ENCODE results near the gene ARHGAP15. TPM values are rescaled to one million over a fixed set of nuclear protein-coding genes. Genes with fewer than 3 reads are reported as not detected.

ARHGAP15 gene
- polyA plus RNA-seq, 1 donor, result 16.4 TPM

DNA sequence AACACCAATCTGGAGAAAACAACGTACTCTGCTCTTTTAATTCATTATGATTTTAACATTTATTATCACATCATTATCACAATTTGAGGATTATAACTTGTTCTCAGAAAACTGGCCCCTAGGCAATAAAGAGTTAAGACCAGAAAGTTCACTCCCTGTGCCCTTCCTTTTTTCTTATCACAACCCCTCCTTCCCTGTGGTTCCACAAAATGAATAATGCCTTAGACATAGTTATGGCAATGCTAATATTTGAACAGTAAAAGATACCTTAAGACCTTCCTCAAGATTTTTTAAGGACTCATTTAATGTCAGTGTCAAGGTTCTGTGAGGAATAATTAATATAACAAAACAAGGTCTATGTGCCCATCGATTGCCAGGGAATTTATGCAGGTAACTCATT is 596.2 kb downstream of the ARHGAP15 start:
- Histone ChIP-seq H3K4me3 (ENCODE audit: low read length) (no peak overlapping the region), H3K27me3 (ENCODE audit: control insufficient read depth, insufficient read depth, low read length) (no peaks in the 10 kb centered on the region), H3K9me3 (ENCODE audit: control insufficient read depth, low read depth, low read length) (no peaks in the 10 kb centered on the region), H3K36me3 (ENCODE audit: control insufficient read depth, insufficient read depth, low read length) (no peaks in the 10 kb centered on the region), H3K4me1 (ENCODE audit: control insufficient read depth, insufficient read depth, low read length) (no peaks in the 10 kb centered on the region), H3K27ac (ENCODE audit: low read length) (no peak overlapping the region)
- no peak for DNase-seq
- WGBS (ENCODE audit: insufficient coverage, low lambda C conversion rate), result 29% methylated on average over 1 of the region's 2 CpGs

DNA sequence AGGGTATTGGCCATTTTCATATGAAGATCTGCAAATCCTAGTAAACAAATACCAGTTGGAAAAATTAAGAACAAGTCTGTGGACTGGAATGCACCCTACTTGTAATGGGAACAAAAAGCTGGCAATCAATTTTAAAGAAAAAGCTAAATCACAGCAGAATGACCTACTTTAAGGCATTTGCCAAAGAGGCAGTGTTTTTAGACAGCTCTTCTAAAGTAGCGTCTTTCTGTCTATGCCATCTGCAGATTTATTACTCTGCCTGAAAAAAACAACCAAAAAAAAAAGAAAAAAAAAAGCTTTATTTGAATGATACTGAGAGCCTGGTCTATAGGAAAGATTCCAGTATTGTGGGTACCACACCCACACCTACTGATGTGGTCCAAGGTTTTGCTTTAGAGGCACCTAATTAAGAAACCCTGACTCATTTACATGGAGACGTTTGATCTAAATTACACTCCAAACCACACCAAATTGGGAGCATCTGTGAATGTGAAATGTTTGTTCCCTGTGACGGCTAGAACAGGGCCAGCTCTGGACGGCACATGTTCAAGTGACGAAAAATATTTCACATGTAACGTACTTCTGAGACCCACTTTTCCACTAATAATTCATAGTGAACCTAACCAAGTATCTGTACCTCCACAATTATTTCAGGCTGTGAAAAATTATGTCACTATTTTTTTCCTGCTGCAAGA is 597.1 kb downstream of the ARHGAP15 start:
- WGBS (ENCODE audit: insufficient coverage, low lambda C conversion rate), result 83% methylated on average over 1 of the region's 6 CpGs

DNA sequence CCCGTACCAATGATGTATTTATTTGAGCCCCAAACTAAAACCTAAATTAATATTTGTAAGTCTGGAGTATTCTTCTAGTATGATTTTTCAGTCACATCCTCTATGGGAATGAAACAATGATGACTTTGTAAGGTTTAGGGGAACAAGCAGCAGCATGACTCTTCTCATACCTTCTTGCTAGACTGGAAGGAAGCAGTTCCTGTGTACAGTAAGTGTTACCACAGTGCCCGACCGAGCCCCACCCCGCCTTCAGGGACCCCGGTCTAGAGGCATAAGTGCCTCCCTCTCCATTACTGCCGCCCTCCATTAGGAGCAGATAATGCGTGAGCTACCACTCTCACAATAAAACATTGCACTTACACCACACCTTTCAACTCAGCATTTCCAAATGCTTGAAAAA is 599.3 kb downstream of the ARHGAP15 start:
- Histone ChIP-seq H3K27me3 (ENCODE audit: control insufficient read depth, insufficient read depth, low read length) (no peaks in the 10 kb centered on the region), H3K36me3 (ENCODE audit: control insufficient read depth, insufficient read depth, low read length) (no peaks in the 10 kb centered on the region), H3K9me3 (ENCODE audit: control insufficient read depth, low read depth, low read length) (no peaks in the 10 kb centered on the region), H3K4me3 (ENCODE audit: low read length) (no peak overlapping the region), H3K4me1 (ENCODE audit: control insufficient read depth, insufficient read depth, low read length) (no peaks in the 10 kb centered on the region), H3K27ac (ENCODE audit: low read length) (no peak overlapping the region)
- DNase-seq, result no peak
- 100% methylated on average over 1 of the region's 7 CpGs for WGBS (ENCODE audit: insufficient coverage, low lambda C conversion rate)

More for the DNA sequence above, 597.1 kb downstream of the ARHGAP15 start:
- Histone ChIP-seq H3K4me1 (ENCODE audit: control insufficient read depth, insufficient read depth, low read length) (no peaks in the 10 kb centered on the region), H3K9me3 (ENCODE audit: control insufficient read depth, low read depth, low read length) (no peaks in the 10 kb centered on the region), H3K27me3 (ENCODE audit: control insufficient read depth, insufficient read depth, low read length) (no peaks in the 10 kb centered on the region), H3K36me3 (ENCODE audit: control insufficient read depth, insufficient read depth, low read length) (no peaks in the 10 kb centered on the region), H3K27ac (ENCODE audit: low read length) (no peak overlapping the region), H3K4me3 (ENCODE audit: low read length) (no peak overlapping the region)
- DNase-seq, result no peak

GRCh38 chr2:143729296-143729814 is 600.1 kb downstream of the ARHGAP15 start:
- H3K27ac ChIP-seq (ENCODE audit: low read length), result no peak overlapping the region
- DNase-seq, result no peak
- no CpG with 5 or more reads among the region's 2 CpGs for WGBS (ENCODE audit: insufficient coverage, low lambda C conversion rate)
- H3K27me3 ChIP-seq (ENCODE audit: control insufficient read depth, insufficient read depth, low read length), result no peaks in the 10 kb centered on the region
- no peak overlapping the region for H3K4me3 ChIP-seq (ENCODE audit: low read length)
- no peaks in the 10 kb centered on the region for H3K9me3 ChIP-seq (ENCODE audit: control insufficient read depth, low read depth, low read length)
- H3K36me3 ChIP-seq (ENCODE audit: control insufficient read depth, insufficient read depth, low read length), result no peaks in the 10 kb centered on the region
- no peaks in the 10 kb centered on the region for H3K4me1 ChIP-seq (ENCODE audit: control insufficient read depth, insufficient read depth, low read length)

- no peak overlapping the region for H3K4me3 ChIP-seq (ENCODE audit: low read length)
- H3K36me3 ChIP-seq (ENCODE audit: control insufficient read depth, insufficient read depth, low read length), result no peaks in the 10 kb centered on the region
- no peaks in the 10 kb centered on the region for H3K9me3 ChIP-seq (ENCODE audit: control insufficient read depth, low read depth, low read length)
- no peak overlapping the region for H3K27ac ChIP-seq (ENCODE audit: low read length)
- 69% methylated on average over 2 of the region's 6 CpGs for WGBS (ENCODE audit: insufficient coverage, low lambda C conversion rate)
- H3K27me3 ChIP-seq (ENCODE audit: control insufficient read depth, insufficient read depth, low read length), result no peaks in the 10 kb centered on the region
- DNase-seq, result no peak
- no peaks in the 10 kb centered on the region for H3K4me1 ChIP-seq (ENCODE audit: control insufficient read depth, insufficient read depth, low read length)
These were observed 601.1 kb downstream of the ARHGAP15 start for GRCh38 chr2:143730155-143730952.

DNA sequence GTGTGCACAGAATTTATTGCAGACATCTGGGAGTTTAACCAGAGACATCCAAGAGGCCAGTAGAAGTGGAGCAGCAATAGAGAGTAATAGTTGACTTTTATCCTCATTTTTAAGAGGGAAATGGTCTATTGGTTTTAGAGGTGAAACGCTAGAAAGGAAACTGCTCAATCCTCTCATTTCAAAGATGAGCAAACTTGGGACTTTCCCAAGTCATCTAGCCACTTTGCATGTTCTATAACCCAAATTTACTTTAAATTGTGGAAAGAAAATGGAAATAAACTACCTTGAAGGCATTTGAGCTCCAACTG is 601.7 kb downstream of the ARHGAP15 start:
- no peaks in the 10 kb centered on the region for H3K9me3 ChIP-seq (ENCODE audit: control insufficient read depth, low read depth, low read length)
- no CpG with 5 or more reads among the region's 1 CpG for WGBS (ENCODE audit: insufficient coverage, low lambda C conversion rate)
- H3K4me1 ChIP-seq (ENCODE audit: control insufficient read depth, insufficient read depth, low read length), result no peaks in the 10 kb centered on the region

GRCh38 chr2:143732076-143732475 is 602.9 kb downstream of the ARHGAP15 start:
- Histone ChIP-seq H3K4me3 (ENCODE audit: low read length) (no peak overlapping the region), H3K9me3 (ENCODE audit: control insufficient read depth, low read depth, low read length) (no peaks in the 10 kb centered on the region), H3K36me3 (ENCODE audit: control insufficient read depth, insufficient read depth, low read length) (no peaks in the 10 kb centered on the region), H3K27ac (ENCODE audit: low read length) (no peak overlapping the region), H3K27me3 (ENCODE audit: control insufficient read depth, insufficient read depth, low read length) (no peaks in the 10 kb centered on the region), H3K4me1 (ENCODE audit: control insufficient read depth, insufficient read depth, low read length) (no peaks in the 10 kb centered on the region)
- DNase-seq, result no peak

More for the DNA sequence above, 601.7 kb downstream of the ARHGAP15 start:
- Histone ChIP-seq H3K27ac (ENCODE audit: low read length) (no peak overlapping the region), H3K36me3 (ENCODE audit: control insufficient read depth, insufficient read depth, low read length) (no peaks in the 10 kb centered on the region), H3K27me3 (ENCODE audit: control insufficient read depth, insufficient read depth, low read length) (no peaks in the 10 kb centered on the region), H3K4me3 (ENCODE audit: low read length) (no peak overlapping the region)
- no peak for DNase-seq

- WGBS (ENCODE audit: insufficient coverage, low lambda C conversion rate), result no CpG with 5 or more reads among the region's 2 CpGs
- no peak for DNase-seq
- no peaks in the 10 kb centered on the region for H3K36me3 ChIP-seq (ENCODE audit: control insufficient read depth, insufficient read depth, low read length)
- no peak overlapping the region for H3K4me3 ChIP-seq (ENCODE audit: low read length)
- H3K27me3 ChIP-seq (ENCODE audit: control insufficient read depth, insufficient read depth, low read length), result no peaks in the 10 kb centered on the region
- no peaks in the 10 kb centered on the region for H3K4me1 ChIP-seq (ENCODE audit: control insufficient read depth, insufficient read depth, low read length)
- H3K9me3 ChIP-seq (ENCODE audit: control insufficient read depth, low read depth, low read length), result no peaks in the 10 kb centered on the region
- no peak overlapping the region for H3K27ac ChIP-seq (ENCODE audit: low read length)
These were observed 603.7 kb downstream of the ARHGAP15 start for GRCh38 chr2:143732871-143733270.

DNA sequence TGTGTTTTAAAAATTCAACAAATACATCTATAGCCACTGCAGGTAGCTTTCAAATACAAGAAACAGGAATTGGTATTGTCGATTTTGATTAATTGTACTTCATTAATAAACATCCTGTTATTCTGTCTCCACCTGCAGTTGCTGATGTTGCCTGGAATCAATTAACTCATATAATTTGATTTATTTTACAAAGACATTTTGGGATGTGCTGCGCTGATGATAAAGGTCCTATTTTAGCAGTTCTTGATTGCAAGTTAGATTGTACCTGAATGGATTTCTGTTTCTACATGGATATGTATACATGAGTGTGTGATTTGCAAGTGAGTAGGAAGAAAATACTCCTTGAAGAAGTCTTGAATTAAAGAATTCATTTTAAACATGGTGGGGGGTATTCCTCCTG is 605.3 kb downstream of the ARHGAP15 start:
- Histone ChIP-seq H3K27ac (ENCODE audit: low read length) (no peak overlapping the region), H3K4me1 (ENCODE audit: control insufficient read depth, insufficient read depth, low read length) (no peaks in the 10 kb centered on the region), H3K27me3 (ENCODE audit: control insufficient read depth, insufficient read depth, low read length) (no peaks in the 10 kb centered on the region), H3K36me3 (ENCODE audit: control insufficient read depth, insufficient read depth, low read length) (no peaks in the 10 kb centered on the region), H3K9me3 (ENCODE audit: control insufficient read depth, low read depth, low read length) (no peaks in the 10 kb centered on the region), H3K4me3 (ENCODE audit: low read length) (no peak overlapping the region)
- 79% methylated on average over 2 of the region's 2 CpGs for WGBS (ENCODE audit: insufficient coverage, low lambda C conversion rate)
- no peak for DNase-seq

GRCh38 chr2:143736904-143737303 is 607.7 kb downstream of the ARHGAP15 start:
- H3K36me3 ChIP-seq (ENCODE audit: control insufficient read depth, insufficient read depth, low read length), result no peaks in the 10 kb centered on the region
- DNase-seq, result no peak
- no CpG with 5 or more reads among the region's 3 CpGs for WGBS (ENCODE audit: insufficient coverage, low lambda C conversion rate)

More at GRCh38 chr2:143736904-143737303, 607.7 kb downstream of the ARHGAP15 start:
- H3K4me1 ChIP-seq (ENCODE audit: control insufficient read depth, insufficient read depth, low read length), result no peaks in the 10 kb centered on the region
- H3K27me3 ChIP-seq (ENCODE audit: control insufficient read depth, insufficient read depth, low read length), result no peaks in the 10 kb centered on the region
- H3K9me3 ChIP-seq (ENCODE audit: control insufficient read depth, low read depth, low read length), result no peaks in the 10 kb centered on the region
- no peak overlapping the region for H3K27ac ChIP-seq (ENCODE audit: low read length)
- H3K4me3 ChIP-seq (ENCODE audit: low read length), result no peak overlapping the region

All from large intestine (tissue), 3 donors.